HepG2 (cell line): ENCODE results near the gene ANKRD34C. TPM values are rescaled to one million over a fixed set of nuclear protein-coding genes. Genes with fewer than 3 reads are reported as not detected.

Source experiments
- ATAC-seq: fragments of 200-7000 bp; cut with Tn5 transposase; 3 replicates; pipeline ENCODE4 v1.9.1; 2020; ENCODE audit warnings: mild to moderate bottlenecking, moderate library complexity
- BruUV-seq: library from RNA; stranded (reverse); fragments of 400-500 nt; replicated peaks from 2 replicates; lab custom pipeline; 2021; lab: Mats Ljungman, UMichigan
- CTCF ChIA-PET: fragments of 300-600 bp; formaldehyde crosslinking; extraction: SDS; loops from one replicate; lab custom pipeline; 2021; ENCODE audit warnings: low total read pairs, inconsistent platforms, low intra/inter-chr PET ratio; lab: Yijun Ruan, JAX
- POLR2A ChIA-PET: fragments of 350-600 bp; sonication (Branson Sonifier 250); formaldehyde crosslinking; loops from one replicate; lab custom pipeline; 2020; ENCODE audit warnings: antibody characterized with exemption, inconsistent platforms; lab: Yijun Ruan, JAX
- DNase-seq: peaks from one replicate; pipeline ENCODE4 v3.0.0-alpha.2; 2015; ENCODE audit warnings: low spot score
- FAIRE-seq: peaks from 3 replicates; lab custom pipeline; 2011; peaks lifted over from hg19 to GRCh38; lab: Jason Lieb, UNC
- H2AFZ ChIP-seq: one replicate; pipeline ENCODE4 v1.6.1; 2011; ENCODE audit warnings: low read length, inconsistent platforms
- H3K27ac ChIP-seq: fragments of 300-600 bp; 3 replicates; pipeline ENCODE4 v1.8.0; 2011; ENCODE audit warnings: mixed run types, mild to moderate bottlenecking, mixed read lengths, low read length, inconsistent platforms; ENCODE audit not compliant: insufficient read depth; ENCODE audit errors: extremely low read length
- H3K27me3 ChIP-seq, 2 experiments: fragments of 200-600 bp in 1 of 2; 2 replicates in 1 of 2; 3 replicates in 1 of 2; pipeline versions ENCODE4 v1.6.0 to v1.8.0; 2011; ENCODE audit warnings: low read length in 2 of 2, mild to moderate bottlenecking in 2 of 2, moderate library complexity in 2 of 2, inconsistent platforms in 1 of 2; ENCODE audit not compliant: insufficient read depth in 2 of 2, control insufficient read depth in 1 of 2
- H3K36me3 ChIP-seq, 2 experiments: fragments of 200-600 bp in 1 of 2; replicated peaks in 1 of 2; 2 replicates in 1 of 2; 3 replicates in 1 of 2; pipeline versions ENCODE4 v1.5.1 to v1.8.0; 2011; ENCODE audit warnings: low read length in 2 of 2, inconsistent platforms in 1 of 2; ENCODE audit not compliant: insufficient read depth in 2 of 2, control insufficient read depth in 1 of 2
- H3K4me1 ChIP-seq: 2 replicates; pipeline ENCODE4 v1.5.1; 2012; ENCODE audit warnings: low read length, inconsistent platforms; ENCODE audit not compliant: insufficient read depth
- H3K4me2 ChIP-seq: 2 replicates; pipeline ENCODE4 v1.6.0; 2011; ENCODE audit warnings: low read depth, low read length, inconsistent platforms
- H3K4me3 ChIP-seq, 3 experiments: fragments of 200-600 bp in 1 of 3; sonication (generic), shearing (Covaris generic) in 1 of 3; replicated peaks in 1 of 3; 2 replicates each; pipeline ENCODE4 v1.5.1; 2011 to 2016; ENCODE audit warnings: low read length in 3 of 3, inconsistent platforms in 2 of 3, low read depth in 2 of 3, mild to moderate bottlenecking in 2 of 3, control low read depth in 1 of 3, mixed read lengths in 1 of 3; ENCODE audit not compliant: insufficient read depth in 1 of 3
- H3K79me2 ChIP-seq: one replicate; pipeline ENCODE4 v1.6.1; 2011; ENCODE audit warnings: low read length, inconsistent platforms; ENCODE audit not compliant: insufficient read depth
- H3K9ac ChIP-seq: 2 replicates; pipeline ENCODE4 v1.6.0; 2011; ENCODE audit warnings: mild to moderate bottlenecking, low read depth, low read length, inconsistent platforms; ENCODE audit not compliant: insufficient read depth
- H3K9me3 ChIP-seq: 2 replicates; pipeline ENCODE4 v1.5.1; 2012; ENCODE audit warnings: mild to moderate bottlenecking, low read length
- H4K20me1 ChIP-seq: 2 replicates; pipeline ENCODE4 v1.6.0; 2011; ENCODE audit warnings: inconsistent platforms, mild to moderate bottlenecking, low read length, moderate library complexity; ENCODE audit not compliant: insufficient read depth
- FOSL2 ChIP-seq: sonication (generic); formaldehyde crosslinking; IDR thresholded peaks from 2 replicates; pipeline ENCODE4 v1.4.0; 2020; ENCODE audit warnings: missing genetic modification reagents
- MAFF ChIP-seq: IDR thresholded peaks from 2 replicates; pipeline ENCODE4 v1.6.1; 2011; ENCODE audit warnings: low read depth, low read length, improper control_type of control experiment
- MAFK ChIP-seq, 2 experiments: IDR thresholded peaks in 1 of 2; conservative IDR thresholded peaks in 1 of 2; 2 replicates each; pipeline ENCODE4 v1.6.1; 2011; ENCODE audit warnings: improper control_type of control experiment in 2 of 2, low read length in 2 of 2
- NFE2 ChIP-seq: sonication (generic); formaldehyde crosslinking; IDR thresholded peaks from 2 replicates; pipeline ENCODE4 v1.4.0; 2020; ENCODE audit warnings: missing genetic modification reagents
- NFE2L2 ChIP-seq: fragments of 150-350 bp; IDR thresholded peaks from 2 replicates; pipeline ENCODE4 v1.6.1; 2014; ENCODE audit warnings: low read length
- SAP130 ChIP-seq: IDR thresholded peaks from 2 replicates; pipeline ENCODE4 v1.6.1; 2016; ENCODE audit warnings: low read depth
- SNAPC2 ChIP-seq: sonication (generic); formaldehyde crosslinking; IDR thresholded peaks from 2 replicates; pipeline ENCODE4 v1.8.1; 2022; ENCODE audit warnings: mild to moderate bottlenecking, missing genetic modification reagents
- SOX13 ChIP-seq, 3 experiments: fragments of 450-650 bp in 1 of 3; sonication (generic) in 1 of 3; formaldehyde crosslinking in 1 of 3; IDR thresholded peaks in 2 of 3; conservative IDR thresholded peaks in 1 of 3; 2 replicates each; pipeline versions ENCODE4 v1.5.0 to v1.6.1; 2016 to 2020; ENCODE audit warnings: antibody characterized with exemption in 1 of 3, mild to moderate bottlenecking in 1 of 3, missing compliant biosample characterization in 1 of 3, missing genetic modification reagents in 1 of 3, moderate library complexity in 1 of 3
- SP4 ChIP-seq: sonication (generic); formaldehyde crosslinking; IDR thresholded peaks from 2 replicates; pipeline ENCODE4 v1.8.1; 2023; ENCODE audit warnings: mild to moderate bottlenecking, missing genetic modification reagents
- SRSF1 ChIP-seq: fragments of 200-400 bp; formaldehyde crosslinking; optimal IDR thresholded peaks from 2 replicates; pipeline ENCODE3; 2017; ENCODE audit warnings: mild to moderate bottlenecking, low read depth, low read length, moderate library complexity
- TCF7 ChIP-seq: sonication (generic); IDR thresholded peaks from 2 replicates; pipeline ENCODE4 v1.6.1; 2016; ENCODE audit warnings: antibody characterized with exemption, low read depth
- ZMYM2 ChIP-seq: sonication (generic); formaldehyde crosslinking; IDR thresholded peaks from 2 replicates; pipeline ENCODE4 v1.8.0; 2022; ENCODE audit warnings: mild to moderate bottlenecking, missing genetic modification reagents
- ZNF232 ChIP-seq: sonication (generic); formaldehyde crosslinking; IDR thresholded peaks from 2 replicates; pipeline ENCODE4 v1.4.0; 2020; ENCODE audit warnings: missing genetic modification reagents, borderline replicate concordance
- ZSCAN12 ChIP-seq: sonication (generic); formaldehyde crosslinking; IDR thresholded peaks from 2 replicates; pipeline ENCODE4 v1.9.0; 2021; ENCODE audit warnings: mild to moderate bottlenecking, missing genetic modification reagents
- ZSCAN31 ChIP-seq: sonication (generic); formaldehyde crosslinking; IDR thresholded peaks from 2 replicates; pipeline ENCODE4 v1.5.0; 2020; ENCODE audit warnings: low read depth, mild to moderate bottlenecking, missing genetic modification reagents
- WGBS: methylation state at CpG from one replicate; pipeline ENCODE4 v1.1.6; 2017; ENCODE audit warnings: low lambda C conversion rate; 5-methylcytosine and 5-hydroxymethylcytosine counted together
- in situ Hi-C: cut with HindIII; loops from 2 replicates; pipeline ENCODE4 v1.10.0; 2017; ENCODE audit warnings: low pct_unique_long_range_greater_than_20kb; ENCODE audit not compliant: extremely low pct_ligation_motif_present
- intact Hi-C: fragments of 100-400 bp; cut with micrococcal nuclease; formaldehyde crosslinking; loops from one replicate; pipeline ENCODE4 v1.10.0; 2022; ENCODE audit not compliant: unreplicated experiment
- polyA plus RNA-seq, 8 experiments: library from polyadenylated mRNA; depleted of rRNA in 3 of 8; stranded (reverse) in 7 of 8; unstranded in 1 of 8; fragments of >200 nt; fragmentation: Illumina TruSeq in 4 of 8; extraction: Trizol in 4 of 8; gene quantifications; 2 replicates each; pipeline versions ENCODE4 v1.2.1 to v1.2.3, GENCODE V29; 2011 to 2016; ENCODE audit warnings: low read depth in 4 of 8, missing spikeins in 1 of 8, mixed read lengths in 1 of 8; ENCODE audit not compliant: insufficient read depth in 1 of 8
- total RNA-seq, 5 experiments: library from RNA; depleted of rRNA; stranded (reverse); fragments of >200 nt; fragmentation: Illumina TruSeq; extraction: Trizol; gene quantifications; 2 replicates each; pipeline ENCODE4 v1.2.3, GENCODE V29; 2016; ENCODE audit warnings: low read depth in 1 of 5
- TF ChIP-seq, protein P1 (sequence below): sonication (generic); formaldehyde crosslinking; IDR thresholded peaks from 2 replicates; pipeline ENCODE4 v1.8.0; 2022; ENCODE audit warnings: mild to moderate bottlenecking, missing genetic modification reagents, moderate library complexity
- TF ChIP-seq, protein P2 (sequence below): IDR thresholded peaks from 2 replicates; pipeline ENCODE4 v1.6.1; 2012; ENCODE audit warnings: low read depth, low read length, improper control_type of control experiment
- TF ChIP-seq, protein P3 (sequence below): sonication (generic); formaldehyde crosslinking; IDR thresholded peaks from 2 replicates; pipeline ENCODE4 v1.4.0; 2020; ENCODE audit warnings: missing genetic modification reagents
- TF ChIP-seq, protein P4 (sequence below): sonication (generic); IDR thresholded peaks from 2 replicates; pipeline ENCODE4 v1.6.1; 2016; ENCODE audit warnings: low read depth, borderline replicate concordance

Gene ANKRD34C
- total and polyA plus RNA-seq, 2 of the 13 experiments (the other 11 are each of a cell fraction or from before 2014, with no cell fraction given), result not detected

DNA sequence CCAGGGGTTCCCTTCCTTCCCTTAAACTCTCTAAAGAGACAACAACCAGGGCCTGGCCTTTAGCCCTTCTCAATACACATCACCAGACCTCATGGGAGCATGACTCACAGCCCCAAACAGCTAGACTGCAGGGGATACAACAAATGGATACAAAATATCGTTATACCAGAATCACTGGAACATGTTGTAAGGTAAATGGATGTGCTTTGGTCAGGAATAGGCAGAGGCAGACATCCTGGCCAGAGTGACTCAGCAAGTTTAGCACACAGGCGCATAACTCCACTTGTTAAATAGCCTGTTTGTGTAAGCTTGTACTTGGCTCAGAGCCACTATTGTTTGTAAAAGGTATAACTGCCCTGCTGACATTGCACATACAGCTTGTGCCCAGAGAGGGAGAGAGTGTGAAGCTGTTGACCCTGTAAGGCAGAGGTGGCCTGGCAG, 46.7 kb downstream of the ANKRD34C start:
- Histone ChIP-seq H3K4me1 (0 out of 2 replicates have a peak, but pooled peaks cover 7% of the 10 kb centered on the region), H3K79me2 (no peaks in the 10 kb centered on the region), H3K9ac (no peak overlapping the region), H3K4me2 (no peak overlapping the region), H3K9me3 (no peaks in the 10 kb centered on the region), H3K27ac (peak overlapping the region; percentile 9), H2AFZ (no peak overlapping the region), H3K36me3 (peaks cover 1 to 11% of the 10 kb centered on the region in 2 experiments; a peak in 3 of 5 replicates), H3K4me3 (no peak overlapping the region), H4K20me1 (no peaks in the 10 kb centered on the region), H3K27me3 (no peaks in the 10 kb centered on the region)
- ATAC-seq, result peak; percentile 50
- in situ Hi-C loops, result no loop called here
- no TSS peak for BruUV-seq
- ChIA-PET CTCF (no interaction called here), POLR2A (no interaction called here)
- 93% methylated on average over 2 of the region's 2 CpGs for WGBS
- FAIRE-seq, result no peak
- TF ChIP-seq SRSF1 (no peak), NFE2 (CRISPR knock-in tag) (peak; percentile 82; the same call in 1 of the 2 replicates), MAFK (conservative IDR thresholded peaks at IDR 0.05 in 1 of 2, IDR thresholded peaks at IDR 0.05 in 1 of 2; ENCODE audit: low read length in 2 of 2) (peak; percentile 52 to 69), SAP130 (no peak), ZNF232 (CRISPR knock-in tag) (no peak), ZMYM2 (CRISPR knock-in tag) (peak; percentile 49; the same call in 1 of the 2 replicates), SP4 (CRISPR knock-in tag) (no peak), SNAPC2 (CRISPR knock-in tag) (no peak), FOSL2 (0 out of 2 replicates have a peak, but pooled peaks have one; percentile 4), TCF7 (no peak), NFE2L2 (peak; percentile 94), ZSCAN31 (CRISPR knock-in tag) (peak; percentile 100), SOX13 (IDR thresholded peaks at IDR 0.05) (no peak), SOX13 (CRISPR knock-in tag; conservative IDR thresholded peaks at IDR 0.05 in 1 of 2, IDR thresholded peaks at IDR 0.05 in 1 of 2) (0 out of 4 replicates have a peak, but pooled peaks of 1 of the 2 experiments have one; percentile 22), ZSCAN12 (CRISPR knock-in tag) (no peak), MAFF (peak; percentile 24; the same call in 1 of the 2 replicates)
- TF ChIP-seq, protein P1, sequence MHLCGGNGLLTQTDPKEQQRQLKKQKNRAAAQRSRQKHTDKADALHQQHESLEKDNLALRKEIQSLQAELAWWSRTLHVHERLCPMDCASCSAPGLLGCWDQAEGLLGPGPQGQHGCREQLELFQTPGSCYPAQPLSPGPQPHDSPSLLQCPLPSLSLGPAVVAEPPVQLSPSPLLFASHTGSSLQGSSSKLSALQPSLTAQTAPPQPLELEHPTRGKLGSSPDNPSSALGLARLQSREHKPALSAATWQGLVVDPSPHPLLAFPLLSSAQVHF (CRISPR knock-in tag), result no peak
- TF ChIP-seq, protein P2, sequence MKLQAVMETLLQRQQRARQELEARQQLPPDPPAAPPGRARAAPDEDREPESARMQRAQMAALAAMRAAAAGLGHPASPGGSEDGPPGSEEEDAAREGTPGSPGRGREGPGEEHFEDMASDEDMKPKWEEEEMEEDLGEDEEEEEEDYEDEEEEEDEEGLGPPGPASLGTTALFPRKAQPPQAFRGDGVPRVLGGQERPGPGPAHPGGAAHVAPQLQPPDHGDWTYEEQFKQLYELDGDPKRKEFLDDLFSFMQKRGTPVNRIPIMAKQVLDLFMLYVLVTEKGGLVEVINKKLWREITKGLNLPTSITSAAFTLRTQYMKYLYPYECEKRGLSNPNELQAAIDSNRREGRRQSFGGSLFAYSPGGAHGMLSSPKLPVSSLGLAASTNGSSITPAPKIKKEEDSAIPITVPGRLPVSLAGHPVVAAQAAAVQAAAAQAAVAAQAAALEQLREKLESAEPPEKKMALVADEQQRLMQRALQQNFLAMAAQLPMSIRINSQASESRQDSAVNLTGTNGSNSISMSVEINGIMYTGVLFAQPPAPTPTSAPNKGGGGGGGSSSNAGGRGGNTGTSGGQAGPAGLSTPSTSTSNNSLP, result no peak
- TF ChIP-seq, protein P3, sequence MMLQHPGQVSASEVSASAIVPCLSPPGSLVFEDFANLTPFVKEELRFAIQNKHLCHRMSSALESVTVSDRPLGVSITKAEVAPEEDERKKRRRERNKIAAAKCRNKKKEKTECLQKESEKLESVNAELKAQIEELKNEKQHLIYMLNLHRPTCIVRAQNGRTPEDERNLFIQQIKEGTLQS (CRISPR knock-in tag), result no peak
- TF ChIP-seq, protein P4, sequence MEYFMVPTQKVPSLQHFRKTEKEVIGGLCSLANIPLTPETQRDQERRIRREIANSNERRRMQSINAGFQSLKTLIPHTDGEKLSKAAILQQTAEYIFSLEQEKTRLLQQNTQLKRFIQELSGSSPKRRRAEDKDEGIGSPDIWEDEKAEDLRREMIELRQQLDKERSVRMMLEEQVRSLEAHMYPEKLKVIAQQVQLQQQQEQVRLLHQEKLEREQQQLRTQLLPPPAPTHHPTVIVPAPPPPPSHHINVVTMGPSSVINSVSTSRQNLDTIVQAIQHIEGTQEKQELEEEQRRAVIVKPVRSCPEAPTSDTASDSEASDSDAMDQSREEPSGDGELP, result no peak
- DNase-seq, result peak; percentile 37
- intact Hi-C loops, result no loop called here
